Liver (tissue), 9 donors: ENCODE data around the gene OSER1. TPM values are rescaled to one million over a fixed set of nuclear protein-coding genes. Genes with fewer than 3 reads are reported as not detected.
"Not testable (repeated sequence)": the region's sequence is repeated elsewhere in the genome, so short reads cannot be mapped to it uniquely, and the experiment has no call there.

Source experiments
- DNase-seq: peaks from one replicate; pipeline ENCODE4 v3.0.0-alpha.2; 2017; ENCODE audit warnings: low spot score
- H3K27ac ChIP-seq, 2 donors: one replicate each; pipeline ENCODE4 v1.7.0; 2013; ENCODE audit warnings: inconsistent platforms in 2 of 2, low read length in 2 of 2, control low read depth in 1 of 2, low read depth in 1 of 2, mild to moderate bottlenecking in 1 of 2
- H3K27me3 ChIP-seq, 4 donors: one replicate each; pipeline versions ENCODE4 v1.6.1 to v1.7.0; 2013; ENCODE audit warnings: low read length in 3 of 4, inconsistent platforms in 1 of 4, mild to moderate bottlenecking in 1 of 4, moderate library complexity in 1 of 4; ENCODE audit not compliant: control insufficient read depth in 4 of 4, insufficient read depth in 4 of 4
- H3K36me3 ChIP-seq, 4 donors: one replicate each; pipeline versions ENCODE4 v1.6.1 to v1.7.0; 2013; ENCODE audit warnings: low read length in 3 of 4, mild to moderate bottlenecking in 3 of 4, low read depth in 1 of 4, moderate library complexity in 1 of 4; ENCODE audit not compliant: control insufficient read depth in 4 of 4, insufficient read depth in 3 of 4
- H3K4me1 ChIP-seq, 4 donors: one replicate each; pipeline versions ENCODE4 v1.6.1 to v1.7.0; 2013; ENCODE audit warnings: low read length in 3 of 4, mild to moderate bottlenecking in 3 of 4, moderate library complexity in 1 of 4; ENCODE audit not compliant: control insufficient read depth in 4 of 4, insufficient read depth in 4 of 4
- H3K4me3 ChIP-seq, 3 donors: one replicate each; pipeline versions ENCODE4 v1.6.1 to v1.7.0; 2013; ENCODE audit warnings: low read length in 3 of 3, control low read depth in 1 of 3, low read depth in 1 of 3, mild to moderate bottlenecking in 1 of 3
- H3K9ac ChIP-seq, 2 donors: one replicate each; pipeline ENCODE4 v1.7.0; 2013; ENCODE audit warnings: low read length in 2 of 2, mild to moderate bottlenecking in 2 of 2, moderate library complexity in 2 of 2, control low read depth in 1 of 2, low read depth in 1 of 2
- H3K9me3 ChIP-seq, 4 donors: one replicate each; pipeline versions ENCODE4 v1.6.1 to v1.7.0; 2013; ENCODE audit warnings: low read length in 3 of 4; ENCODE audit not compliant: control insufficient read depth in 4 of 4
- ATF3 ChIP-seq: IDR thresholded peaks from 2 replicates; pipeline ENCODE4 v1.6.1; 2016; ENCODE audit warnings: antibody characterized with exemption
- EGR1 ChIP-seq, 2 donors: IDR thresholded peaks; 2 replicates each; pipeline ENCODE4 v1.6.1; 2016 to 2018; ENCODE audit warnings: antibody characterized with exemption in 2 of 2, low read depth in 2 of 2
- FOXA1 ChIP-seq: IDR thresholded peaks from 2 replicates; pipeline ENCODE4 v1.6.1; 2016; ENCODE audit warnings: antibody characterized with exemption
- FOXA2 ChIP-seq: IDR thresholded peaks from 2 replicates; pipeline ENCODE4 v1.6.1; 2016; ENCODE audit warnings: antibody characterized with exemption
- GABPA ChIP-seq, 2 donors: IDR thresholded peaks in 1 of 2; conservative IDR thresholded peaks in 1 of 2; 2 replicates each; pipeline ENCODE4 v1.6.1; 2016; ENCODE audit warnings: antibody characterized with exemption in 2 of 2, mild to moderate bottlenecking in 1 of 2, moderate library complexity in 1 of 2
- HNF4A ChIP-seq, 2 donors: conservative IDR thresholded peaks; 2 replicates each; pipeline ENCODE4 v1.6.1; 2016; ENCODE audit warnings: antibody characterized with exemption in 2 of 2, mild to moderate bottlenecking in 2 of 2
- HNF4G ChIP-seq: IDR thresholded peaks from 2 replicates; pipeline ENCODE4 v1.6.1; 2016; ENCODE audit warnings: antibody characterized with exemption
- JUND ChIP-seq, 2 donors: IDR thresholded peaks; 2 replicates each; pipeline ENCODE4 v1.6.1; 2016; ENCODE audit warnings: antibody characterized with exemption in 2 of 2
- MAX ChIP-seq: IDR thresholded peaks from 2 replicates; pipeline ENCODE4 v1.6.1; 2016; ENCODE audit warnings: antibody characterized with exemption
- NR2F2 ChIP-seq: IDR thresholded peaks from 2 replicates; pipeline ENCODE4 v1.6.1; 2016; ENCODE audit warnings: antibody characterized with exemption
- RAD21 ChIP-seq, 2 donors: IDR thresholded peaks; 2 replicates each; pipeline ENCODE4 v1.6.1; 2016; ENCODE audit warnings: antibody characterized with exemption in 2 of 2, mild to moderate bottlenecking in 2 of 2
- RXRA ChIP-seq, 2 donors: IDR thresholded peaks; 2 replicates each; pipeline ENCODE4 v1.6.1; 2017 to 2018; ENCODE audit warnings: antibody characterized with exemption in 2 of 2, mild to moderate bottlenecking in 1 of 2
- SP1 ChIP-seq: IDR thresholded peaks from 2 replicates; pipeline ENCODE4 v1.6.1; 2018; ENCODE audit warnings: antibody characterized with exemption, mild to moderate bottlenecking
- TAF1 ChIP-seq: conservative IDR thresholded peaks from 2 replicates; pipeline ENCODE4 v1.6.1; 2016; ENCODE audit warnings: antibody characterized with exemption, mild to moderate bottlenecking
- YY1 ChIP-seq: IDR thresholded peaks from 2 replicates; pipeline ENCODE4 v1.6.1; 2016; ENCODE audit warnings: antibody characterized with exemption, mild to moderate bottlenecking
- WGBS: extraction: QIAGEN DNeasy Blood & Tissue Kit; methylation state at CpG from one replicate; pipeline ENCODE4 v1.1.7; 2013; 5-methylcytosine and 5-hydroxymethylcytosine counted together
- polyA plus RNA-seq, 2 donors: library from polyadenylated mRNA; stranded (reverse) in 1 of 2; unstranded in 1 of 2; fragments of 200-250 nt in 1 of 2; fragments of >200 nt in 1 of 2; fragmentation: Nextera tagmentation in 1 of 2; extraction: Ambion mirVana in 1 of 2; gene quantifications; one replicate each; pipeline versions ENCODE4 v1.2.1 to v1.2.3, GENCODE V29; 2013 to 2015
- total RNA-seq, 2 donors: library from RNA; depleted of rRNA; stranded (reverse); fragments of >200 nt; gene quantifications; one replicate each; pipeline ENCODE4 v1.2.3, GENCODE V29; 2014
- TF ChIP-seq, protein P1 (sequence below): fragments of 150-350 bp; IDR thresholded peaks from 2 replicates; pipeline ENCODE4 v1.5.1; 2017; ENCODE audit warnings: improper control_type of control experiment, low read depth, low read length; ENCODE audit not compliant: missing input control
- TF ChIP-seq, protein P2 (sequence below): IDR thresholded peaks from 2 replicates; pipeline ENCODE4 v1.6.1; 2016; ENCODE audit warnings: antibody characterized with exemption, mild to moderate bottlenecking
- donor health status: healthy.
- donor health status: healthy.
- donor health status: healthy.
- donor health status: healthy.
- donor health status: healthy.

OSER1 gene
- total and polyA plus RNA-seq, 4 donors = 12.6 to 20.2 (median 14.6) TPM

- Histone ChIP-seq H3K9ac (no peak overlapping the region), H3K36me3 (no peaks in the 10 kb centered on the region), H3K4me1 (no peaks in the 10 kb centered on the region), H3K9me3 (no peaks in the 10 kb centered on the region), H3K27ac (no peak overlapping the region), H3K4me3 (no peak overlapping the region), H3K27me3 (no peaks in the 10 kb centered on the region)
- TF ChIP-seq FOXA1 = no peak
- TF ChIP-seq YY1 = no peak
- no peak for TF ChIP-seq RXRA (IDR thresholded peaks at IDR 0.05)
- TF ChIP-seq HNF4A (conservative IDR thresholded peaks at IDR 0.05) = no peak
- TF ChIP-seq JUND (IDR thresholded peaks at IDR 0.05) = no peak
- TF ChIP-seq HNF4G = no peak
- no peak for TF ChIP-seq MAX
- TF ChIP-seq, protein P1, sequence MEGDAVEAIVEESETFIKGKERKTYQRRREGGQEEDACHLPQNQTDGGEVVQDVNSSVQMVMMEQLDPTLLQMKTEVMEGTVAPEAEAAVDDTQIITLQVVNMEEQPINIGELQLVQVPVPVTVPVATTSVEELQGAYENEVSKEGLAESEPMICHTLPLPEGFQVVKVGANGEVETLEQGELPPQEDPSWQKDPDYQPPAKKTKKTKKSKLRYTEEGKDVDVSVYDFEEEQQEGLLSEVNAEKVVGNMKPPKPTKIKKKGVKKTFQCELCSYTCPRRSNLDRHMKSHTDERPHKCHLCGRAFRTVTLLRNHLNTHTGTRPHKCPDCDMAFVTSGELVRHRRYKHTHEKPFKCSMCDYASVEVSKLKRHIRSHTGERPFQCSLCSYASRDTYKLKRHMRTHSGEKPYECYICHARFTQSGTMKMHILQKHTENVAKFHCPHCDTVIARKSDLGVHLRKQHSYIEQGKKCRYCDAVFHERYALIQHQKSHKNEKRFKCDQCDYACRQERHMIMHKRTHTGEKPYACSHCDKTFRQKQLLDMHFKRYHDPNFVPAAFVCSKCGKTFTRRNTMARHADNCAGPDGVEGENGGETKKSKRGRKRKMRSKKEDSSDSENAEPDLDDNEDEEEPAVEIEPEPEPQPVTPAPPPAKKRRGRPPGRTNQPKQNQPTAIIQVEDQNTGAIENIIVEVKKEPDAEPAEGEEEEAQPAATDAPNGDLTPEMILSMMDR = no peak
- no peak for TF ChIP-seq RAD21 (IDR thresholded peaks at IDR 0.05)
- TF ChIP-seq GABPA (IDR thresholded peaks at IDR 0.05 in 1 of 2, conservative IDR thresholded peaks at IDR 0.05 in 1 of 2) = no peak
- no peak for TF ChIP-seq ATF3
- TF ChIP-seq SP1 = no peak
- no peak for TF ChIP-seq TAF1
- TF ChIP-seq NR2F2 = no peak
- TF ChIP-seq EGR1 (IDR thresholded peaks at IDR 0.05; ENCODE audit: low read depth in 2 of 2) = no peak
- no peak for TF ChIP-seq FOXA2
- TF ChIP-seq, protein P2, sequence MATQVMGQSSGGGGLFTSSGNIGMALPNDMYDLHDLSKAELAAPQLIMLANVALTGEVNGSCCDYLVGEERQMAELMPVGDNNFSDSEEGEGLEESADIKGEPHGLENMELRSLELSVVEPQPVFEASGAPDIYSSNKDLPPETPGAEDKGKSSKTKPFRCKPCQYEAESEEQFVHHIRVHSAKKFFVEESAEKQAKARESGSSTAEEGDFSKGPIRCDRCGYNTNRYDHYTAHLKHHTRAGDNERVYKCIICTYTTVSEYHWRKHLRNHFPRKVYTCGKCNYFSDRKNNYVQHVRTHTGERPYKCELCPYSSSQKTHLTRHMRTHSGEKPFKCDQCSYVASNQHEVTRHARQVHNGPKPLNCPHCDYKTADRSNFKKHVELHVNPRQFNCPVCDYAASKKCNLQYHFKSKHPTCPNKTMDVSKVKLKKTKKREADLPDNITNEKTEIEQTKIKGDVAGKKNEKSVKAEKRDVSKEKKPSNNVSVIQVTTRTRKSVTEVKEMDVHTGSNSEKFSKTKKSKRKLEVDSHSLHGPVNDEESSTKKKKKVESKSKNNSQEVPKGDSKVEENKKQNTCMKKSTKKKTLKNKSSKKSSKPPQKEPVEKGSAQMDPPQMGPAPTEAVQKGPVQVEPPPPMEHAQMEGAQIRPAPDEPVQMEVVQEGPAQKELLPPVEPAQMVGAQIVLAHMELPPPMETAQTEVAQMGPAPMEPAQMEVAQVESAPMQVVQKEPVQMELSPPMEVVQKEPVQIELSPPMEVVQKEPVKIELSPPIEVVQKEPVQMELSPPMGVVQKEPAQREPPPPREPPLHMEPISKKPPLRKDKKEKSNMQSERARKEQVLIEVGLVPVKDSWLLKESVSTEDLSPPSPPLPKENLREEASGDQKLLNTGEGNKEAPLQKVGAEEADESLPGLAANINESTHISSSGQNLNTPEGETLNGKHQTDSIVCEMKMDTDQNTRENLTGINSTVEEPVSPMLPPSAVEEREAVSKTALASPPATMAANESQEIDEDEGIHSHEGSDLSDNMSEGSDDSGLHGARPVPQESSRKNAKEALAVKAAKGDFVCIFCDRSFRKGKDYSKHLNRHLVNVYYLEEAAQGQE = no peak
- no peak for DNase-seq
- 96% methylated on average over 2 of the region's 2 CpGs for WGBS
Measured at GRCh38 chr20:44241796-44242195, 31.2 kb upstream of the OSER1 start.

DNA sequence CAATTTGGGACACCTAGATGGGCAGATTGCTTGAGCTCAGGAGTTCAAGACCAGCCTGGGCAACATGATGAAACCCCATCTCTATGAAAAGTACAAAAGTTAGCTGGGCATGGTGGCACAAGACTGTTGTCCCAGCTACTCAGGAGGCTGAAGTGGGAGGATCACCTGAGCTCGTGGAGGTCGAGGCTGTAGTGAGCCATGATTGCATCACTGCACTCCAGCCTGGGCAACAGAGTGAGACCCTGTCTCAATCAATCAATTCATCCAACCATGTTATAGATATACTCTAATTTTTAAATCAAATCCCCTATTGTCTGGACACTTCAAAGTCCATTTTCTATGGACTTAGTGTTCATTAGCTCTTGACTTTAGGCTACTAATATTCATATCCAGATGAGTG lies 26.3 kb upstream of the OSER1 start:
- H3K4me3 ChIP-seq, H3K27me3 ChIP-seq, H3K36me3 ChIP-seq, H3K9ac ChIP-seq, H3K27ac ChIP-seq, H3K4me1 ChIP-seq, DNase-seq, H3K9me3 ChIP-seq: not testable (repeated sequence)
- WGBS = 88% methylated on average over 2 of the region's 2 CpGs
